C1 segment of cervical spinal cord (tissue), 14 donors: ENCODE results near the gene BST1.
A peak's percentile ranks its signal among the peaks of the same experiment; 100 is the strongest.

Experiments used
- DNase-seq, 14 donors: peaks; one replicate each; lab custom pipeline; 2025; lab: John Stamatoyannopoulos, UW

The BST1 gene

GRCh38 chr4:15778289-15779241 is 75.7 kb downstream of the BST1 start, which contains the start of gene CD38:
TSS of gene CD38 (plus strand) at chr4:15778328. CDS start at chr4:15778415, 87 bp downstream.
- DNase-seq = peak in 10 of 14 donors; percentile 14 to 73 (median 39)

GRCh38 chr4:15779306-15779705 is 76.4 kb downstream of the BST1 start:
- DNase-seq = peak in 9 of 14 donors; percentile 7 to 53 (median 29)

- no peak for DNase-seq
Measured at GRCh38 chr4:15779809-15780208, 76.9 kb downstream of the BST1 start.

- DNase-seq = no peak
Measured at GRCh38 chr4:15781427-15782095, 78.7 kb downstream of the BST1 start.
